GM12878 (cell line): Measurements from ENCODE around the gene KRTAP5-7. TPM values are rescaled to one million over a fixed set of nuclear protein-coding genes. Genes with fewer than 3 reads are reported as not detected.
"Not testable (repeated sequence)": the region's sequence is repeated elsewhere in the genome, so short reads cannot be mapped to it uniquely, and the experiment has no call there.

Experiments
- ATAC-seq: fragments of 200-7000 bp; cut with Tn5 transposase; 3 replicates; pipeline ENCODE4 v1.9.1; 2020; ENCODE audit warnings: mild to moderate bottlenecking, moderate library complexity
- BruUV-seq: library from RNA; stranded (reverse); fragments of 400-500 nt; replicated peaks from 2 replicates; lab custom pipeline; 2021; lab: Mats Ljungman, UMichigan
- CTCF ChIA-PET: fragments of 300-600 bp; sonication (Branson Sonifier 250); formaldehyde crosslinking; extraction: SDS; loops from one replicate; lab custom pipeline; 2021; ENCODE audit warnings: inconsistent platforms; lab: Yijun Ruan, JAX
- POLR2A ChIA-PET: fragments of 350-600 bp; formaldehyde crosslinking; extraction: SDS; loops from one replicate; lab custom pipeline; 2021; ENCODE audit warnings: inconsistent platforms; lab: Charles Lee
- RAD21 ChIA-PET: fragments of 300-600 bp; sonication (Branson Sonifier 250); formaldehyde crosslinking; loops from one replicate; lab custom pipeline; 2023; ENCODE audit warnings: antibody characterized with exemption; ENCODE audit not compliant: unreplicated experiment; lab: Charles Lee
- SMC1A ChIA-PET: fragments of 300-600 bp; sonication (Branson Sonifier 250); formaldehyde crosslinking; loops from one replicate; lab custom pipeline; 2023; ENCODE audit not compliant: unreplicated experiment, uncharacterized antibody; lab: Charles Lee
- DNase-seq: peaks from one replicate; pipeline ENCODE4 v3.0.0-alpha.2; 2011; ENCODE audit warnings: low read depth, low spot score
- FAIRE-seq: peaks from 3 replicates; lab custom pipeline; 2011; peaks lifted over from hg19 to GRCh38; lab: Jason Lieb, UNC
- H2AFZ ChIP-seq: 2 replicates; pipeline ENCODE4 v1.6.0; 2011; ENCODE audit warnings: low read depth, low read length, control low read depth; ENCODE audit not compliant: control insufficient read depth
- H3K27ac ChIP-seq: 2 replicates; pipeline ENCODE4 v1.5.1; 2011; ENCODE audit warnings: control low read depth; ENCODE audit not compliant: control insufficient read depth, insufficient read depth
- H3K27me3 ChIP-seq, 2 experiments: replicated peaks in 1 of 2; 2 replicates each; pipeline versions ENCODE4 v1.6.0 to v1.6.1; 2011; ENCODE audit warnings: low read length in 1 of 2; ENCODE audit not compliant: control insufficient read depth in 2 of 2, insufficient read depth in 2 of 2
- H3K36me3 ChIP-seq, 2 experiments: 2 replicates each; pipeline ENCODE4 v1.5.1; 2011; ENCODE audit warnings: low read length in 1 of 2; ENCODE audit not compliant: control insufficient read depth in 2 of 2, insufficient read depth in 2 of 2
- H3K4me1 ChIP-seq: 2 replicates; pipeline ENCODE4 v1.6.1; 2011; ENCODE audit warnings: mild to moderate bottlenecking, low read length, moderate library complexity, mixed read lengths; ENCODE audit not compliant: control insufficient read depth, insufficient read depth
- H3K4me2 ChIP-seq: 2 replicates; pipeline ENCODE4 v1.6.0; 2011; ENCODE audit warnings: control low read depth; ENCODE audit not compliant: control insufficient read depth, insufficient read depth
- H3K4me3 ChIP-seq: fragments of 200-600 bp; sonication (generic); 2 replicates; pipeline ENCODE4 v1.5.1; 2016
- H3K79me2 ChIP-seq: 2 replicates; pipeline ENCODE4 v1.6.0; 2011; ENCODE audit warnings: low read length; ENCODE audit not compliant: control insufficient read depth, insufficient read depth
- H3K9ac ChIP-seq: 2 replicates; pipeline ENCODE4 v1.8.0; 2011; ENCODE audit warnings: low read length, control low read depth, mixed read lengths; ENCODE audit not compliant: control insufficient read depth, insufficient read depth
- H3K9me3 ChIP-seq: replicated peaks from 3 replicates; pipeline ENCODE4 v1.5.1; 2011; ENCODE audit warnings: mild to moderate bottlenecking, low read length; ENCODE audit not compliant: control insufficient read depth, insufficient read depth
- H4K20me1 ChIP-seq: 2 replicates; pipeline ENCODE4 v1.6.0; 2011; ENCODE audit not compliant: control insufficient read depth, insufficient read depth
- CBX5 ChIP-seq: sonication (generic); IDR thresholded peaks from 2 replicates; pipeline ENCODE4 v1.6.1; 2016; ENCODE audit warnings: low read depth, moderate library complexity, mild to moderate bottlenecking, inconsistent platforms
- EED ChIP-seq: sonication (generic); IDR thresholded peaks from 2 replicates; pipeline ENCODE4 v1.6.1; 2016; ENCODE audit warnings: antibody characterized with exemption, low read depth
- FOXM1 ChIP-seq: IDR thresholded peaks from 2 replicates; pipeline ENCODE4 v1.6.1; 2012; ENCODE audit warnings: low read depth, mild to moderate bottlenecking, inconsistent platforms, low read length, moderate library complexity
- JUNB ChIP-seq: IDR thresholded peaks from 2 replicates; pipeline ENCODE4 v1.6.1; 2016; ENCODE audit warnings: antibody characterized with exemption, mild to moderate bottlenecking
- POLR2A ChIP-seq: IDR thresholded peaks from 2 replicates; pipeline ENCODE4 v1.6.1; 2011; ENCODE audit warnings: low read depth, mild to moderate bottlenecking, low read length
- SKIL ChIP-seq: fragments of 450-650 bp; IDR thresholded peaks from 2 replicates; pipeline ENCODE4 v1.6.1; 2017; ENCODE audit warnings: mild to moderate bottlenecking, low read depth, inconsistent platforms; ENCODE audit not compliant: poor library complexity, severe bottlenecking
- TAF1 ChIP-seq: IDR thresholded peaks from 2 replicates; pipeline ENCODE4 v1.6.1; 2011; ENCODE audit warnings: mild to moderate bottlenecking, low read depth, low read length, borderline replicate concordance
- WGBS: methylation state at CpG from one replicate; pipeline ENCODE4 v1.1.6; 2016; ENCODE audit warnings: low lambda C conversion rate; ENCODE audit not compliant: insufficient replicate concordance, insufficient coverage; ENCODE audit errors: missing lambda C conversion rate; 5-methylcytosine and 5-hydroxymethylcytosine counted together
- in situ Hi-C: fragments of 300-500 bp; cut with MboI; formaldehyde crosslinking; loops from 9 replicates; pipeline ENCODE4 v1.14.3; 2018; ENCODE audit warnings: mixed read lengths
- intact Hi-C: fragments of 100-400 bp; cut with micrococcal nuclease; formaldehyde crosslinking; loops from one replicate; pipeline ENCODE4 v1.14.2; 2022; ENCODE audit not compliant: unreplicated experiment
- polyA plus RNA-seq, 11 experiments: library from polyadenylated mRNA; depleted of rRNA in 4 of 11; unstranded in 6 of 11; stranded (reverse) in 5 of 11; fragments of >200 nt; fragmentation: Nextera tagmentation in 4 of 11; fragmentation: Illumina TruSeq in 1 of 11; extraction: Ambion mirVana in 4 of 11; extraction: Trizol in 1 of 11; gene quantifications; 1 replicate in 1 of 11; 2 replicates in 10 of 11; pipeline versions ENCODE4 v1.2.1 to v1.2.3, GENCODE V29; 2011 to 2016; ENCODE audit warnings: inconsistent platforms in 2 of 11, missing spikeins in 2 of 11, low read depth in 1 of 11
- total RNA-seq, 4 experiments: library from RNA; depleted of rRNA in 3 of 4; stranded (reverse); fragments of >200 nt in 3 of 4; fragmentation: Illumina TruSeq in 1 of 4; extraction: Trizol in 1 of 4; gene quantifications; 2 replicates each; pipeline versions ENCODE4 v1.2.1 to v1.2.3, GENCODE V29; 2013 to 2021

KRTAP5-7 gene
- total and polyA plus RNA-seq, 10 of the 15 experiments (the other 5 are each of a cell fraction or from before 2014, with no cell fraction given) = 0.07 to 0.23 (median 0.19) TPM; not detected in 6

GRCh38 chr11:71539971-71540370 lies 12.9 kb downstream of the KRTAP5-7 start:
- BruUV-seq = not testable (repeated sequence)
- H3K4me2 ChIP-seq = peak overlapping the region; percentile 74
- CTCF ChIA-PET = interaction anchor here (1.1 kb wide), 2 partner anchors 10 to 23 kb away, joined by 3 to 4 read pairs; no protein-coding TSS in a partner anchor
- TF ChIP-seq TAF1 (peak; percentile 67; the same call in 1 of the 2 replicates), JUNB (peak; percentile 73), FOXM1 (0 out of 2 replicates have a peak, but pooled peaks have one; percentile 25), POLR2A (peak; percentile 60), CBX5 (0 out of 2 replicates have a peak, but pooled peaks have one; percentile 18), SKIL (peak; percentile 42), EED (peak; percentile 46; the same call in 1 of the 2 replicates)
- TF ChIP-seq, all 136 proteins: peak for 7; not testable (repeated sequence) for 129
- H3K27me3 ChIP-seq, FAIRE-seq, H3K79me2 ChIP-seq, H2AFZ ChIP-seq, RAD21 ChIA-PET, H3K36me3 ChIP-seq, in situ Hi-C loops, H4K20me1 ChIP-seq, POLR2A ChIA-PET: not testable (repeated sequence)
- peak overlapping the region; percentile 75 for H3K27ac ChIP-seq
- H3K9ac ChIP-seq = peak overlapping the region; percentile 50
- ATAC-seq = peak; percentile 79
- under 1% methylated on average over 11 of the region's 11 CpGs for WGBS
- DNase-seq = peak; percentile 61
- intact Hi-C loops = loop anchor here (1.0 kb wide), 1 partner anchor 51 kb away; no protein-coding TSS in a partner anchor
- peaks cover 44% of the 10 kb centered on the region for H3K4me1 ChIP-seq
- H3K4me3 ChIP-seq = peak overlapping the region; percentile 17; the same call in 1 of the 2 replicates
- peaks cover 35% of the 10 kb centered on the region for H3K9me3 ChIP-seq
- SMC1A ChIA-PET = interaction anchor here (1.2 kb wide), 1 partner anchor 16 kb away, joined by 5 read pairs; no protein-coding TSS in a partner anchor
